ENCODE measurements around the gene SNRPA1.
"Not testable (repeated sequence)": the region's sequence is repeated elsewhere in the genome, so short reads cannot be mapped to it uniquely, and the experiment has no call there.

The SNRPA1 gene

DNA sequence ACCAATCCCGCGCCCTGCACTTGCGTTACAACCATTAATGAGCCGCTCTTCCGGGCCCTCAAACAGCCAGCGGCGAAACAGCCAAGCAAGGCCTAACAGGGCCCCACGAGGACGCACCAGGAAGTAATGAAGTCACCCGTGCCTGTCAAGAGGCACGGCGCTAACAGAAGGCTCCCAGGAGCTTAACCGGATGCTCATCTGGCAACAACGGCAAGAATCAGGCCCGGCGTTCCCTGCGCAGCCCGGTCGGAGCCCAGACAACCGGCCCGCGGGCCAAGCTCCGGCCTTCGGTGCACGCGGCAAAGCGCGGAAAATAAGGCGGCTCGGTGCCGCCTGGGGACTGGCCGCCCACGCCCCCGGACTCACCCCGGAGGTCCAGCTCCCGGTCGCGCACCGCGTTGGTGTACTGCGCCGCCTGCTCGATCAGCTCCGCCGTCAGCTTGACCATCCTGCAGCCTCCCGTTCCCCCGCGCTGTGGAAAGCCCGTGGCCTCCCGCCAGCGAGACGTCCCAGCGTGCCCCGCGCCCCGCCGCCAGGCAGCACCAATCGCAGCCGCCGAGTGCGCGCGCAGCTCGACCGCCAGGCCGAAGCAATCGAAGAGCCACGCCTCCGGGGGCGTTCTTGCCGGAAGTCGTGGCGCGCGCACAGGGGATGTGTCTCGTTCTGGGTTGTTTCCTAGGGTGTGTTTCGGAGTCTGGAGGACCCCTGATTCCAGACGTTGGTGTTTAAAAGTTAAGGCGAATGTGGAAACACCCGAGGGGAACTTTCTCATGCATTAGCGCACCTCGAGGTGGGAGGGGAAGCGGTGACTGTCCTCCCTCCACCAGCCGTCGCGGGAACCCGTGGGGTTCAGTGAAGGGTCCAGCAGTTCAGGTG, at the start of gene SNRPA1:
TSS of gene SNRPA1 (minus strand) at position 518 of the 876 bp plus-strand sequence. CDS start at position 448, 70 bp downstream.
- TF ChIP-seq CTCF (conservative IDR thresholded peaks at IDR 0.05): no peak
- peak within 1 kb of the TSS; percentile 96 for H3K27ac ChIP-seq

- TF ChIP-seq CTCF (conservative IDR thresholded peaks at IDR 0.05): no peak
- H3K27ac ChIP-seq: no peak overlapping the region
Measured at GRCh38 chr15:101342056-101342455, 47.0 kb upstream of the SNRPA1 start.

- H3K27ac ChIP-seq: no peak overlapping the region
- TF ChIP-seq CTCF (conservative IDR thresholded peaks at IDR 0.05): no peak
Measured at GRCh38 chr15:101338502-101339057, 43.5 kb upstream of the SNRPA1 start.

DNA sequence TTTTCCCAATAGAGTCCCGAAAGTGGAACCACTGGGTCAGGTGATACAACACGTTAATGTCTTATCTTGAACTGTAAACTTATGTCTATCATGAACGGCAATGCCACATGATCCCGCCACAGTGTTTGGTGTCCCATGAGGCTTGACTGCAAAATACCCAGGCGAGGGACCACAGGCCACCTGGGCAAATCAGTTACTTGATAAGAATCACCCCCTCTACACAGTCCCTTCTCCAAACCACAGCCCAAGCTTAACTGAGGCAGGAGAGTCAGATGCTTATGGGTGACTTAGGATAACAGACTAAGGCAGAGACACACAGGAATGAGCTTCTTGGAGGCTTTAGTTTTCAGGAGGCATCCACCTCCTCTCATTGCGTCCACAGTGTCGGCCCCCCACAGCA, 42.9 kb upstream of the SNRPA1 start:
- no peak overlapping the region for H3K27ac ChIP-seq
- TF ChIP-seq CTCF (conservative IDR thresholded peaks at IDR 0.05): no peak

DNA sequence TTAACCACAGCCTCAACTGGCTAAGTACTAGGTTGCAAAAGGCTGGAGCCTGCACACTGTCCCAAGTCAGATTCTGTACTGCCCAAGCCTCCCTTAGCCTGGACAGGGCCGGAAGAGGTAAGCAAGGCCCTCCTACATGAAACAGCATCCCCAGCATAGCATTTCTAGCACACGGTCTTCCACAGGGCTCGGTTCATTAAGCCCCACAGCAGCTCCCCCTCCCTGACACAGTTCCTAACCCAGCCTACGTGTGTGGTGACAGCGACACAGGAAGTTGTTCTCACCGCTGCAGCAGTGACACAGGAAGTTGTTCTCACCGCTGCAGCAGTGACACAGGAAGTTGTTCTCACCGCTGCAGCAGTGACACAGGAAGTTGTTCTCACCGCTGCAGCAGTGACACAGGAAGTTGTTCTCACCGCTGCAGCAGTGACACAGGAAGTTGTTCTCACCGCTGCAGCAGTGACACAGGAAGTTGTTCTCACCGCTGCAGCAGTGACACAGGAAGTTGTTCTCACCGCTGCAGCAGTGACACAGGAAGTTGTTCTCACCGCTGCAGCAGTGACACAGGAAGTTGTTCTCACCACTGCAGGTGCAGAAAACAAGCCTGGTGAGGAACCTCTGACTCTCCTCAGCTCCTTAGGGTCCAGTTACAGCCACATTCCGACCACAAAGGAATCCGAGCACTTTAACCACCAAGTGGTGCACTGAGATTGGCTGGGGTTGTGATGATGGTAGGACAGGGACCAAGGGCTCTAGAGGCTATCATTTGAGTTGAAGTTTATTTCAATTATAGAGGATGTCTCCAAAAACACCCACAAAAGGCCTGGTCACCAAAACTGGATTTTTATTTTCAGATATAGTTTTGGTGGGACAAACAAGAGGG, 39.1 kb upstream of the SNRPA1 start:
- H3K27ac ChIP-seq: not testable (repeated sequence)

DNA sequence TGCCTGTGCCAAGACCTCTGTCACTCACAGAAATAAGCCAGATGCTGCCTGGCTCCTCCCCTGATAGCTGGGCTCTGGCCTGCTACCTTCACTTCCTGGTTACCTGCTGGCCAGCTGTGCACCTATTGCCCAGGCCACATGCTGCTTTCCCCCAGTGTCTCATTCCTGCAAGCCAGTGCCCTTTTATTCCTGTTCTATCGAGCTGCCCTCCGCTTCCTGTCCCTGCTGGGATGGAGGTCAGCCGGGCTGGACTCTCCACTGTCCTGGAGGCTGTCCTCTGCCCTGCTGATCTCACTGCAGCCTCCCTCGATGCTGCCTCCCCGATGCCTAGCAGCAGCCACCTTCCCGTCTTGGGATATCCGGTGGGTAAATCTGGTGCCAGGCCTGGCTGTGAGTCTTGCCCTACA, 37.0 kb upstream of the SNRPA1 start:
- TF ChIP-seq CTCF (conservative IDR thresholded peaks at IDR 0.05): no peak
- H3K27ac ChIP-seq: no peak overlapping the region

- H3K27ac ChIP-seq: no peak overlapping the region
- no peak for TF ChIP-seq CTCF (conservative IDR thresholded peaks at IDR 0.05)
Measured at GRCh38 chr15:101329867-101330380, 34.9 kb upstream of the SNRPA1 start.

All from VCaP (cell line).